ENCODE results near the gene SLC27A5. TPM values are rescaled to one million over a fixed set of nuclear protein-coding genes. Genes with fewer than 3 reads are reported as not detected.

Gene SLC27A5
- total and polyA plus RNA-seq, 9 of the 15 experiments (the other 6 are each of a cell fraction or from before 2014, with no cell fraction given): 42.2 to 318 (median 64.7) TPM

DNA sequence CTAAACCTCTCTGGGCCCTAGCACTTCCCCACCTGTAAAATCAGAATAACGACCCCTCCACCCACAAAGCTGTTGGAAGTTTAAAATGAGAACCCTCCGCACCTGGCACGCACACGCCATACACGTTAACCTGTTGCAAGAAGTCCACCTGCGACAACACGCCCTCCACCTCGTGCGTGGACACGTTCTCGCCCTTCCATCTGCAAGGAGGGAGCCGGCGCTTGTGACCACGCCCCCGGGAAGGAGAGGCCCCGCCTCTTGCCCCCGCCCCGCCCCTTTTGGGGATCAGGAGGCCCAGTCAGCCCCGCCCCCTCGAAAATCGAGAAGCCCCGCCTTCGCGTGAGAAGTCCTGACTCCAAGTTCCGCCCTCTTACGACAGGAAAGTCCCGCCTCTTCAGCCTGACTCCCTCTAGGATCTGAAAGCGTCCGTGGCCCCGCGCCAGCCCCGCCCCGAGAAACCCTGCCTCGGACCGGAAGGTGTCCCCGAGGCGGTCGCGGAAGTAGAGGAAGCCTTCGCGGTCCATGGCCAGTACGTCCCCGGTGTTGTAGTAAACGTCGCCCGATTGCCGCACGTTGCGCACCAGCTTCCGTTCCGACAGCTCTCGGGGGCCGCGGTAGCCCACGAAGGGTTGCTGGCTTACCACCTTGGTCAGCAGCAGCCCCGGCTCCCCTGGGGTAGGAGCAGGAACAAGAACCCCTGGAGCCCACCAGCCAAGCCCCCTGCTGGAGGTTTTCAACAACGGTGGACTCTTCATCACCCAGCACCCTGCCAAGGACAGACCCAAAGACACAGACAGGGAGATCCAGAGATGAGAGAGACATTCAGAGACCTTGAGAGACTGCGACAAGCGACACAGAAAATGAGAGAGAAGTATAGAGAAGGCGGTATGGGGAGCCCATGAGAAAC is 12.5 kb downstream of the SLC27A5 start (continued):
- TF ChIP-seq, protein P1, sequence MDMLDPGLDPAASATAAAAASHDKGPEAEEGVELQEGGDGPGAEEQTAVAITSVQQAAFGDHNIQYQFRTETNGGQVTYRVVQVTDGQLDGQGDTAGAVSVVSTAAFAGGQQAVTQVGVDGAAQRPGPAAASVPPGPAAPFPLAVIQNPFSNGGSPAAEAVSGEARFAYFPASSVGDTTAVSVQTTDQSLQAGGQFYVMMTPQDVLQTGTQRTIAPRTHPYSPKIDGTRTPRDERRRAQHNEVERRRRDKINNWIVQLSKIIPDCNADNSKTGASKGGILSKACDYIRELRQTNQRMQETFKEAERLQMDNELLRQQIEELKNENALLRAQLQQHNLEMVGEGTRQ (CRISPR knock-in tag; IDR thresholded peaks at IDR 0.05): no peak
- TF ChIP-seq ETV6 (IDR thresholded peaks at IDR 0.05; ENCODE audit: borderline replicate concordance in 1 of 2, low read depth in 2 of 2, low read length in 1 of 2) (peak; percentile 26 to 58; a peak in 1 of 4 replicates), ETV6 (CRISPR knock-in tag; IDR thresholded peaks at IDR 0.05; ENCODE audit: borderline replicate concordance) (no peak), ZNF445 (CRISPR knock-in tag; IDR thresholded peaks at IDR 0.05; ENCODE audit: low read depth) (no peak), CAMTA2 (CRISPR knock-in tag; conservative IDR thresholded peaks at IDR 0.05) (no peak), TRIM28 (IDR thresholded peaks at IDR 0.05) (peak; percentile 63), RNF2 (IDR thresholded peaks at IDR 0.05) (peak; percentile 83; the same call in 1 of the 2 replicates), CBX5 (IDR thresholded peaks at IDR 0.05; ENCODE audit: borderline replicate concordance, low read depth) (0 out of 2 replicates have a peak, but pooled peaks have one; percentile 74), TAF15 (IDR thresholded peaks at IDR 0.05; ENCODE audit: low read depth, low read length) (no peak), MEIS2 (IDR thresholded peaks at IDR 0.05; ENCODE audit: partially characterized antibody) (peak; percentile 45), TCF7 (IDR thresholded peaks at IDR 0.05; ENCODE audit: borderline replicate concordance) (peak; percentile 83; the same call in 1 of the 2 replicates), STAT5A (IDR thresholded peaks at IDR 0.05; ENCODE audit: borderline replicate concordance, low read length) (peak; percentile 42; the same call in 1 of the 2 replicates)
- TF ChIP-seq, protein P2, sequence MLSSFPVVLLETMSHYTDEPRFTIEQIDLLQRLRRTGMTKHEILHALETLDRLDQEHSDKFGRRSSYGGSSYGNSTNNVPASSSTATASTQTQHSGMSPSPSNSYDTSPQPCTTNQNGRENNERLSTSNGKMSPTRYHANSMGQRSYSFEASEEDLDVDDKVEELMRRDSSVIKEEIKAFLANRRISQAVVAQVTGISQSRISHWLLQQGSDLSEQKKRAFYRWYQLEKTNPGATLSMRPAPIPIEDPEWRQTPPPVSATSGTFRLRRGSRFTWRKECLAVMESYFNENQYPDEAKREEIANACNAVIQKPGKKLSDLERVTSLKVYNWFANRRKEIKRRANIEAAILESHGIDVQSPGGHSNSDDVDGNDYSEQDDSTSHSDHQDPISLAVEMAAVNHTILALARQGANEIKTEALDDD (IDR thresholded peaks at IDR 0.05): no peak
- TF ChIP-seq, protein P3, sequence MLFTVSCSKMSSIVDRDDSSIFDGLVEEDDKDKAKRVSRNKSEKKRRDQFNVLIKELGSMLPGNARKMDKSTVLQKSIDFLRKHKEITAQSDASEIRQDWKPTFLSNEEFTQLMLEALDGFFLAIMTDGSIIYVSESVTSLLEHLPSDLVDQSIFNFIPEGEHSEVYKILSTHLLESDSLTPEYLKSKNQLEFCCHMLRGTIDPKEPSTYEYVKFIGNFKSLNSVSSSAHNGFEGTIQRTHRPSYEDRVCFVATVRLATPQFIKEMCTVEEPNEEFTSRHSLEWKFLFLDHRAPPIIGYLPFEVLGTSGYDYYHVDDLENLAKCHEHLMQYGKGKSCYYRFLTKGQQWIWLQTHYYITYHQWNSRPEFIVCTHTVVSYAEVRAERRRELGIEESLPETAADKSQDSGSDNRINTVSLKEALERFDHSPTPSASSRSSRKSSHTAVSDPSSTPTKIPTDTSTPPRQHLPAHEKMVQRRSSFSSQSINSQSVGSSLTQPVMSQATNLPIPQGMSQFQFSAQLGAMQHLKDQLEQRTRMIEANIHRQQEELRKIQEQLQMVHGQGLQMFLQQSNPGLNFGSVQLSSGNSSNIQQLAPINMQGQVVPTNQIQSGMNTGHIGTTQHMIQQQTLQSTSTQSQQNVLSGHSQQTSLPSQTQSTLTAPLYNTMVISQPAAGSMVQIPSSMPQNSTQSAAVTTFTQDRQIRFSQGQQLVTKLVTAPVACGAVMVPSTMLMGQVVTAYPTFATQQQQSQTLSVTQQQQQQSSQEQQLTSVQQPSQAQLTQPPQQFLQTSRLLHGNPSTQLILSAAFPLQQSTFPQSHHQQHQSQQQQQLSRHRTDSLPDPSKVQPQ (CRISPR knock-in tag; IDR thresholded peaks at IDR 0.05; ENCODE audit: borderline replicate concordance): no peak
- TF ChIP-seq, protein P4, sequence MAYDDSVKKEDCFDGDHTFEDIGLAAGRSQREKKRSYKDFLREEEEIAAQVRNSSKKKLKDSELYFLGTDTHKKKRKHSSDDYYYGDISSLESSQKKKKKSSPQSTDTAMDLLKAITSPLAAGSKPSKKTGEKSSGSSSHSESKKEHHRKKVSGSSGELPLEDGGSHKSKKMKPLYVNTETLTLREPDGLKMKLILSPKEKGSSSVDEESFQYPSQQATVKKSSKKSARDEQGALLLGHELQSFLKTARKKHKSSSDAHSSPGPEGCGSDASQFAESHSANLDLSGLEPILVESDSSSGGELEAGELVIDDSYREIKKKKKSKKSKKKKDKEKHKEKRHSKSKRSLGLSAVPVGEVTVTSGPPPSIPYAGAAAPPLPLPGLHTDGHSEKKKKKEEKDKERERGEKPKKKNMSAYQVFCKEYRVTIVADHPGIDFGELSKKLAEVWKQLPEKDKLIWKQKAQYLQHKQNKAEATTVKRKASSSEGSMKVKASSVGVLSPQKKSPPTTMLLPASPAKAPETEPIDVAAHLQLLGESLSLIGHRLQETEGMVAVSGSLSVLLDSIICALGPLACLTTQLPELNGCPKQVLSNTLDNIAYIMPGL (CRISPR knock-in tag; IDR thresholded peaks at IDR 0.05): no peak
- TF ChIP-seq, protein P5, sequence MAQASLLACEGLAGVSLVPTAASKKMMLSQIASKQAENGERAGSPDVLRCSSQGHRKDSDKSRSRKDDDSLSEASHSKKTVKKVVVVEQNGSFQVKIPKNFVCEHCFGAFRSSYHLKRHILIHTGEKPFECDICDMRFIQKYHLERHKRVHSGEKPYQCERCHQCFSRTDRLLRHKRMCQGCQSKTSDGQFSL (CRISPR knock-in tag; IDR thresholded peaks at IDR 0.05): 0 out of 2 replicates have a peak, but pooled peaks have one; percentile 10
- TF ChIP-seq, protein P5 (tag; IDR thresholded peaks at IDR 0.05): no peak
- TF ChIP-seq, protein P6, sequence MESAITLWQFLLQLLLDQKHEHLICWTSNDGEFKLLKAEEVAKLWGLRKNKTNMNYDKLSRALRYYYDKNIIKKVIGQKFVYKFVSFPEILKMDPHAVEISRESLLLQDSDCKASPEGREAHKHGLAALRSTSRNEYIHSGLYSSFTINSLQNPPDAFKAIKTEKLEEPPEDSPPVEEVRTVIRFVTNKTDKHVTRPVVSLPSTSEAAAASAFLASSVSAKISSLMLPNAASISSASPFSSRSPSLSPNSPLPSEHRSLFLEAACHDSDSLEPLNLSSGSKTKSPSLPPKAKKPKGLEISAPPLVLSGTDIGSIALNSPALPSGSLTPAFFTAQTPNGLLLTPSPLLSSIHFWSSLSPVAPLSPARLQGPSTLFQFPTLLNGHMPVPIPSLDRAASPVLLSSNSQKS (CRISPR knock-in tag; IDR thresholded peaks at IDR 0.05): no peak

Data from K562 (cell line).